Measurements from ENCODE around the gene RAB1A.

GRCh38 chr2:65075176-65075575, 54.7 kb downstream of the RAB1A start:
- TF ChIP-seq, protein P1, sequence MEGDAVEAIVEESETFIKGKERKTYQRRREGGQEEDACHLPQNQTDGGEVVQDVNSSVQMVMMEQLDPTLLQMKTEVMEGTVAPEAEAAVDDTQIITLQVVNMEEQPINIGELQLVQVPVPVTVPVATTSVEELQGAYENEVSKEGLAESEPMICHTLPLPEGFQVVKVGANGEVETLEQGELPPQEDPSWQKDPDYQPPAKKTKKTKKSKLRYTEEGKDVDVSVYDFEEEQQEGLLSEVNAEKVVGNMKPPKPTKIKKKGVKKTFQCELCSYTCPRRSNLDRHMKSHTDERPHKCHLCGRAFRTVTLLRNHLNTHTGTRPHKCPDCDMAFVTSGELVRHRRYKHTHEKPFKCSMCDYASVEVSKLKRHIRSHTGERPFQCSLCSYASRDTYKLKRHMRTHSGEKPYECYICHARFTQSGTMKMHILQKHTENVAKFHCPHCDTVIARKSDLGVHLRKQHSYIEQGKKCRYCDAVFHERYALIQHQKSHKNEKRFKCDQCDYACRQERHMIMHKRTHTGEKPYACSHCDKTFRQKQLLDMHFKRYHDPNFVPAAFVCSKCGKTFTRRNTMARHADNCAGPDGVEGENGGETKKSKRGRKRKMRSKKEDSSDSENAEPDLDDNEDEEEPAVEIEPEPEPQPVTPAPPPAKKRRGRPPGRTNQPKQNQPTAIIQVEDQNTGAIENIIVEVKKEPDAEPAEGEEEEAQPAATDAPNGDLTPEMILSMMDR (conservative IDR thresholded peaks at IDR 0.05; ENCODE audit: low read depth, low read length), result no peak
- no peak for TF ChIP-seq EZH2 (IDR thresholded peaks at IDR 0.05; ENCODE audit: borderline replicate concordance, low read depth, low read length, poor library complexity, severe bottlenecking)

Data from A673 (cell line).